Globus pallidus (tissue), 1 donor: ENCODE results near the gene MOGAT3.

ENCODE experiments used
- DNase-seq: peaks from one replicate; pipeline ENCODE4 v3.0.0-alpha.2; 2015; ENCODE audit warnings: low spot score

The MOGAT3 gene

DNA sequence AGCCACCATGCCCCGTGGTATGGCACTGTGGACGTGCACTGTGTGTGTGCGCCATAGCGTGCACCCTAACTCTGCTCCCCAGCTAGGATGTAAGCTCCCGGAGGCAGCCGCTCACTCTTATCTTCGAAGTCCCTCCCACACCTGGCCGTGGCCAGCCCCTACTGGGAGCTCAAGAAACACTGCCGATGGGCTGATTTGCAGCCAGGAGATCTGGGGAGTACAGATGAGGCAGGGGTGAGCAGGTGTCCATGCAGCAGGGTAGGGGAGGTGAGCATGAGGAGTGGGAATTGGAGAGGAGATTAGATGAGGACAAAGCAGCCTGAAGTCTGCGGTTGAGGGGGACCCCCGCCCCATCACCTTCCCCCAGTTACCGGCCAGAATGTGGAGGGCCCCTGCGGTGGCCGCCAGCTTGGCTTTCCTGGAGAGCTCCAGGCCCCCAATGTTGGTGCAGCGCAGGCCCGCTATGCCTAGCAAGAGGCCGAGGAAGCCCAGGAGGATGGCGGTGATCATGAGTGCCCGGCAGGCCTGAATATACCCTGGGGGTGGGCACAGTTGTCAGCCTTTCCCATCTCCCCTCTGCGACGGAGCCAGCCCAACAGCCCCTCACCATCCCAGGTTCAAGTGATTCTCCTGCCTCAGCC is 33.2 kb upstream of the MOGAT3 start:
- DNase-seq = no peak

DNA sequence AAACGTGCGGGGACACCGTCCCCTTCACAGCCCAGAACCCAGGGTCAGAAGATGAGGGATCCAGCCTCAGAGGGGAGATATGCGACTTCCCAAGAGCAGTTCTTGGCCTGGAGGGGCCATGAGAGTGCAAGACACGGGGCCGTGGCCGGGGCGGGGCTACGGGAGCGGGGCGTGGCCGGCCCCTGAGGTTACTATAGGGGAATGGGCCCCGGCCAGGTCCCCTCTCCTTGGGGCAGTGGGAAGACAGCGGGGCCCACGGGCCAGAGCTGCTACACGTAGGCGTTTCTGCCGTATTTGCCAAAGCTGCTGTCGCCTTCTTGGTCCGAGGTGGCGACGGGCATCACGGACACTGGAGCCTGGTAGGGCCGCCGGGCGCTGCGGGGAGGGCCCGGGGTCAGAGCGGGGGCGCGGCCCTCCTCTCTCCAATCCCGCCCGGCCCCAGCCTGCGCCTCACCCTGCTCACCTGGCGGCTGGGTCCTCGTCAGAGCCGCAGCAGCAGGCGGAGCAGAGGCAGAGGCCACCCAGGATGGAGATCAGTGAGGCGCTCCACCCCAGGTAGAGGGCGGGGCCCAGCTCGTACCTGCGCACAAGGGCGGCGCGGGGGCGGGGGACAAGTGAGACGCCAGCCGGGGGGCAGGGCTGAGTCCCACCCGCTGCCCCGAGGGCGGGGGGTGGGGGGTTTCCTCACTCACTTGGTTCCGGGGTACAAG is 31.5 kb upstream of the MOGAT3 start:
- no peak for DNase-seq

DNA sequence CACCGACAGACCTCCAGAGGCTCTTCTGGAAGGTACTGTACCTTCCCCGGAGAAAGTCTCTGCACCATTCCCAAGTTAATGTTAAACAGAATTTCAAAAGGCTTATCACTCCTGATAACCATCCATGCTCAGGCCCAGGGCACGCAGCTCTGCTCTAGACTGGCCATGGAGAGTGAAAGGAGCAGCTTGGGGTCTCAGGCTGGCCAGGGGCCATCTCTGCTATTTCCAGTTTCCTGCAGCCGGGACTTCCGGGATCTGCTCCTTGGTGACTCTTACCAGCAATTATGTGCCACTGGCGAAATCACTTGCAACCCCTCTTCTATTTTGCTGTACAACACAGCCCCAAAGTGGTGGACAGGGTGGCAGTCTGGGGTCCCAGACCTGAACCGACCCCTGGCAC is 30.8 kb upstream of the MOGAT3 start:
- no peak for DNase-seq

DNA sequence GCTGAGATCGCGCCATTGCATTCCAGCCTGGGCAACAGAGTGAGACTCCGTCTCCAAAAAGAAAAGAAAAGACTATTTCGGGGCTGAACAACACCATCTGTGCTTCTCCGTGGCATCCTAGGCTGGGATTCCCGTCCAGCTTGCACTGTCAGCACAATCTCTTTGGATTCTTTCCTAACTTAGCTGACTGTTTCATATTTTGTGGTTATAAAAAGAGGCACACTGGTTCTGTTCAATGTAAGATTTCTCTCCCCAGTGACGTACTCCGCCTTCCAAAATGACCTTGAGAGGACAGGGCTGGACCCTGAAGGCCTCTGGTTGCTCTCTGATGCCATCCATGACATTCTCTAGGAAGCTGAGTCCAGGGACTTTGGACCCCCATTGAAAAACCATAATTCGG is 25.9 kb upstream of the MOGAT3 start:
- no peak for DNase-seq

DNA sequence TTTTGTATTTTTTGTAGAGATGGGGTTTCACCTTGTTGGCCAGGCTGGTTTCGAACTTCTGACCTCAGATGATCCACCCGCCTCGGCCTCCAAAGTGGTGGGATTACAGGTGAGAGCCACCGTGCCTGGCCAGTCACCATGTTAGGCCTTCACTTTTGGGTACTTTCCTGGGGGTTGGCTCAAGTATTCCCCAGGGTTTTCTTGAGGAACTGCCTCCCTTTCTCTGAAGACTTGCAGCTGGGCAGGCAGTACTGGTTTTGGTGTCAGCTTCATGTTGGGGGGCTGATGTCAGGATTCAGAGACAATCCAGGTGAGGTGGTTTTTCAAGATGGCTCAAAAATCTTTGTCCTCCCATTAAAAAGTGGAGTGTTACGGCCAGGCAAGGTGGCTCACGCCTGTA is 24.8 kb upstream of the MOGAT3 start:
- no peak for DNase-seq

DNA sequence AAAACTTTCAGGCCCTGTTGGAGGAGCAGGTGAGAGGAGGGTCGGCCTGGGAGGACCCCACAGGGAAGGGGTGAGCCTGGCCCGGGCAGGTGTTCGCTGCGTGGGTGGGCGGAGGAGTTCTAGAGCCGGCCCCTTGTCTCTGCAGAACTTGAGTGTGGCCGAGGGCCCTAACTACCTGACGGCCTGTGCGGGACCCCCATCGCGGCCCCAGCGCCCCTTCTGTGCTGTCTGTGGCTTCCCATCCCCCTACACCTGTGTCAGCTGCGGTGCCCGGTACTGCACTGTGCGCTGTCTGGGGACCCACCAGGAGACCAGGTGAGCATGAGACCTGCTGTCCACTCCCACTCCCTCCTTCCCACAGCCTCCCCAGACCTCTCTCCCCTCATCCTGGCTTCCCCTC is 22.7 kb upstream of the MOGAT3 start:
- DNase-seq = no peak

DNA sequence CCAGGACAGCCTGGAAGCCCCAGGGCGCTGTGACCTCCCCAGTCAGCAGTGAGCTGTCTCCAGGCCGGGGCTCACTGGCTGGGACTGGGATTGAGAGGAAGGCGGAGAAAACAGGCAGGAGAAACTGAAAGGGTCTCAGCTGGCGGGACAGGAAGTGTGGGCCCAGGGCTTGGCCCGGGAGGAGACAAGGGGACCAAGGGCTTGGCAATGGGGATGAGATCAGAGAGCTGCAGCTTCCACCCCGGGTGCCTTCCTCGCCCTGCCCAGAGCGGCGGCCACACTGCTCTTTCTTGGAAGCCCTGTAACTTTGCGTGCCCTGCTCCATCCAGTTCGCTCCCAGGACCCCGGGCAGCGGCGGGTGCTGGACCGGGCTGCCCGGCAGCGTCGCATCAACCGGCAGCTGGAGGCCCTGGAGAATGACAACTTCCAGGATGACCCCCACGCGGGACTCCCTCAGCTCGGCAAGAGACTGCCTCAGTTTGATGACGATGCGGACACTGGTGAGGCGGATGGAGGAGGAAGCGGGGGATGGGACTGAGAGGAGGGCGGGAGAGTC is 21.5 kb upstream of the MOGAT3 start:
- DNase-seq = no peak

DNA sequence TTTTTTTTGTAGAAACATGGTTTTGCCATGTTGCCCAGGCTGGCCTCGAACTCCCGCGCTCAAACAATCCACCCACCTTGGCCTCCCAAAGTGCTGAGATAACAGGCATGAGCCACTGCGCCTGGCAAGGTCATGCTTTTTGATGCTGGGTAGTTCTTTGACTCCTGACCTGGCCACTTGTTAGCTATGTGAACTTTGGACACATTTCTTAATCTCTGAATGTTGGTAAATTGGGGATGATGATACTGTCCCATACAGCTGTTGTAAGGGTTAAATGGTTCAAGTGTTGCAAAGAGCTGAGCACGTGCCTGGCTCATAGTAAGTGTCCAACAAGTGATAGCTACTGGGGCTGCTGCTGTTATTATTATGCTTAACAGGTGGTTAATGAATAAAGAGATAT is 19.5 kb upstream of the MOGAT3 start:
- DNase-seq = no peak

DNA sequence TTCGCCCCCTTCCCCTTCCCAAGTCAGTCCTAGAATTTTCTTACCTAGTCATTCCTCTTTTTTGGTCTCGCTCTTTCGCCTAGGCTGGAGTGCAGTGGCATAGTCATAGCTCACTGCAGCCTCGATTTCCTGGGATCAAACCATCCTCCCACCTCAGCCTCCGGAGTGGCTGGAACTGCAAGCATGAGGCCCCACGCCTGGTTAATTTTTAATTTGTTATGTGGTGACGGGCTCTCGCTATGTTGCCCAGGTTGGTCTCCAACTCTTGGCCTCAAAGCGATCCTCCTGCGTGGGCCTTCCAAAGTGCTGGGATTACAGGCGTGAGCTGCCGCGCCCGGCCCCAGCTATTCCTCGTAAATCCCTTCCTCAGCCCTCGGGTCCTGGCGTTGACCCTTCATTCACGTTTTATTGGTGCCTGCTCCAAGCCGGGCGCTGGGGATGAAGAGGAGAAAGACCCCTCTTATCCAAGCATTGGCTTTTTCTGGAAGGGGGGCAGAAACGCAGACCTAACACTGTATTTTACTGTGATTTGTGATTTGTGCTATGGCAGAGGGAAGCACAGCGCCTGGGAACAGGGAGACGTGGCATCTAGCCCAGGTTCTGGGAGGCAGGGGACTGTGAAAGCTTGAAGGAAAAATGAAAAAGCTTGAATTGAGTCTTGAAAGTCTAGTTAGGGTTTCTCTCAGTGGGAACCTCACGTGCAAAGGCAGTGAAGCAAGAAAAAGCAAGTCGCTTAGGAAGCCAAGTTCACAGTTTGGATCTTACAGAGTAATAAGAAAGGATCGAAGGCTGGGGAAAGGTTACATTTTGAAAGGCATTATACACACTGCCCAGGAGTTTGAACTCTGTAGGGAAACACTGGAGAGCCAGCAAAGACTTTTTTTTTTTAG is 17.6 kb upstream of the MOGAT3 start:
- no peak for DNase-seq

DNA sequence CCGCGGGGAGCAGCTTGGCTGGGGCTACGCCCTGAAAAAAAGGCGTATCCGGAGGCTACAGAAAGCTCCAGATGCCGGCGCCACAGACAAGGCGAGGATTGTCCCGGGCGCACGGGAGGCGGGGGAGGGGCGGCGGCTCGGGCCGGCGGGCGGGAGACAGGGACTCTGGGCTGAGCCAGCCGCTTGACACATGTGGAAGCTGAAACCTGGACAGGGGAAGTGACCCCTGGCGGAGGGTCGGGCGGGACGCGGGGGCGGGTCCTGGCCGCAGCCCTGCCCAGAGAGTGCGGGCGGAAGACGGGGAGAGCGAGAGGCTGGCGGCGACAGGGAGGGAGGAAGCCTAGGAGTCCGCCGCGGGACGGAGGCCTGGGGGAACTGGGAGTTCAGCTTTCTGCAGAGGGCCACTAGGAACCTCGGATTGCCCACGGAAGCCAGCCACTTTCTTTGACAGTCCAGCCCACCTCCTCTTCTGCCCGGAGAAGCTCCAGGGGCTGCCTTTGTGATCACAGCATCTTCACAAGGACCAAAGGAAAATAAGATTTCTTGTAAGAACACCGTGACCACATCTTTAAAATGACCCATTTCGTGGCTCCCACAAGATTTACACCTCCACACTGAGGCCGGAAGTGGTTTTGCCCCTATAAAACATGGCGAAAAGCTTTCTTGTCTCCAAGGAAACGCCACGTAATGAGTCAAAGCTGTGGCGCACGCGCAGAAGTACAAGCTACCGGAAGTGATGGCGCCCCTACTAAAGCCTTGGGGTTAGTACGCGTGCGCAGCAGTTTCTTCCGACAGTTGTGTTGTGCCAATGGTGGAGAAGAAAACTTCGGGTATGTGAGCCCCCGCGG is 16.8 kb upstream of the MOGAT3 start, which contains the start of the genes PLOD3 and ZNHIT1:
PLOD3 (minus strand) TSS at position 194 of the 848 bp plus-strand sequence. CDS start 307 bp downstream, outside the sequence.
ZNHIT1 (plus strand) TSS at position 778 of the 848 bp plus-strand sequence; CDS start at position 809, 31 bp downstream.
- peak; percentile 96 for DNase-seq

DNA sequence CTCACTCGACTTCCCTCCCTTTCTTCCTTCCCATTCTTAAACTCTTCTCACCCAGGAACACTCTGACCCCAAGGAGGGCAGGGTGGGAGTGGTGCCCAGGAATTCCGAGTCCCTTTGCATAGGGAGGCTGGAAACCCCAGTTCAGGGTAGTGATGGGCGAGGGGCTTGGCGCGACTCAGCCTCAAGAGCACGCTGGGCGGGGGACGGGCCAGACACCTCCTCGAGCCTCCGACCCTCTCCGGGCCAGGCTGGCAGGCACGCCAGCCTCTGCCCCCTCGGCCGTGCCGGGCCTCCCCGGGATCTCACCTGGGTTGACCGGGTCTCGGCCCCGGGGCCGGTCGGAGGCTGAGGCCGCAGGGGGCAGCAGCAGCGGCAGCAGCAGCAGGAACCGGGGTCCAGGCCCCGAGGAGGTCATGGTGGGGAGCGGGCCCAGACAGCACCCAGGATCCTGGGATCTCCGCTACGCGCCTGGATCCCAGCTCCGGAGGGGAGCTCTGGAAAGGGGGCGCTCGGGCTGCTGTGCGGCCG is 16.1 kb upstream of the MOGAT3 start:
- no peak for DNase-seq

DNA sequence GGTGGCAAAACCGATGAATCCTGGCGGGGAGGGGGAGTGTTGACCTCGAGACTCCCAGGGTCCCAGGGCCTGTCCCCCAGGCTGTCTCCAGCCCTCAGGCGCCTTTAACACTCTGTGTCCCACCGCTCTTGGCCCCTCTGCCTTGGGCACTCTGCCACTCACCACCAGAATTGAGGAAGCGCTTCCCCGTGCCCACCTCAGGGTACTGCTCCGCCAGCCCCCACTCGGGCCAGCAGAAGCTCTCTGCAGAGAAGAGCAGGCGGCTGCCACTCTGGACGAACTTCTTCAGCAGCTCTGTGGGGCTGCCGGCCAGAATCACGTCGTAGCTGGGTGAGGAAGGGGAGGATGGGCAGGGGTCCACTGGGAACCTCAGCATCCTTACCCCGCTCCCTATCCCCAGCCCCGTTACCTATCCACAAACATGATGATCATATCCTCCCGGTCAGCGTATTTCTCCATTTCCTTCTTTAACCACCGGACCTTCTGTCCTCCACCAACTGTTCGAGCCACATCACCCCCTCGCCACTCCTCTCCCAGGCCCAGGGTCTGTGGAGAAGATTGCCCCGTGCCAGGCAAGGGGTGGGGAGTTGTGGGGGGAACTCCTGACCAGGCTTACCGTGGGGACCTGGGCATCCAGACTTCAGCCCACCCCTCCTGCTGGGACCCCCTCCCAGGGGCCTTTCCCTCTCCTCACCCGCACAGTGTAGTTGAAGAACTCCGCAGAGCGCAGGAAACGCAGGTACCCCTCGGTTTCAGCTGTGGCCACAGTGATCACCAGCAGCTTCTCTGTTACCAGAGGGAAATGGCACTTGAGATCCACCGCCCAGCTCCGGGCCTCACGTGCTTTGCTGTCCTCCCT is 15.4 kb upstream of the MOGAT3 start:
- no peak for DNase-seq

DNA sequence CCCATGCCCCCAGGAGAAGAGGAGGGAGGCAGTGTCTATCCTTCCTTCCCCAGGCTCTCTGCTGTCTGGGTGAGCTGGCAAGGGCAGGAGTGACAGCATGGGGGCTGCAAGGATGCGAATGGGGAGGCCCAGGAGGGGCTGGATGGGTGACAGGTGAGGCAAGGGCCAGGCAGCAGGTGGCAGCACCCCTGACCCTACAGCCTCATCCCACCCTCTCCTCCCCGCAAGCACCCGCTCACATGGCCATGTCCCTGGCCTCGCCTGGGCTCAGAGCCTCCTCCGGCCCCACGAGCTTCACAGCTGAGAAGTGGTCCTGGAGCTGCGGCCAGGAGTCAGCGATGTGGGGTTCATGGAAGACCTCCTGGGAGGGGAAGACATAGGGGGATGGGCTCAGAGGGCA is 11.2 kb upstream of the MOGAT3 start:
- DNase-seq = no peak

DNA sequence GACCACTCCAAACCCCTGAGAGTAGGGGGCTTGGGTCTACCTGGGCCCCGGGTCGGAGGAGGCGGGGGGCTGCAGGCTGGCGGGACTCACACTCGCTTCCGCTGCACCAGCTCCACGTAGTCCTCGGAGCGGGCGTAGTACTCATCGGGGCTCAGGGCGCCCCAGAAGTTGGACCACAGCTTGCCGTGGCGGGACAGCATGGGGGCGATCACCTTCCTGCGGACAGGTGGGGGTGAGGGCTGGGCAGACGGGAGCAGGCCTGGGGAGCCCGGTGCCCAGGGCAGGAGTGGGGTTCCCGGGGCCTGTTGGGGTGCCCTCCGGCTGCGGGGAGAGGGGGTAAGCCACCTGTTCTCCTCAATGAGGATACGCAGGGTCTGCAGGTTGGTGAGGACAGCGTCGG is 10.7 kb upstream of the MOGAT3 start:
- no peak for DNase-seq

DNA sequence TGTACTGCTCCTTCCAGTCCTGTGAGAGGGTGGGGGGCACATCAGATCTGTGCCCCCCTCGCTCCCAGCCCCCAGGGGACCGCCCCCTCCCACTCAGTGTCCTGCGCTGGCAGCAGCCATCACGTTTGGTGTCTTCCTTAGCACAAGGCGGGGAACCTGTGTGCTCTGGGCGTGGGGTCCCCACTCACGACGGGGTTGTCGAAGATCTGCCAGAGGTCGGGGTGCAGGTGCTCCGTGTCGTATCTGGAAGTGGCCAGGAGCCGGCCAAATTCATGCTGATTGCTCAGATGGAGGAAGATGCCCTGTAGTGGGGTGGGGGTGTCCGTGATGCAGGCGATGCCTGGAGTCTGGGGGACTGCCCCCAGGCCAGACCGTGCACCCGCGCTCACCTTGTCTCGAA is 9.3 kb upstream of the MOGAT3 start:
- DNase-seq = no peak

DNA sequence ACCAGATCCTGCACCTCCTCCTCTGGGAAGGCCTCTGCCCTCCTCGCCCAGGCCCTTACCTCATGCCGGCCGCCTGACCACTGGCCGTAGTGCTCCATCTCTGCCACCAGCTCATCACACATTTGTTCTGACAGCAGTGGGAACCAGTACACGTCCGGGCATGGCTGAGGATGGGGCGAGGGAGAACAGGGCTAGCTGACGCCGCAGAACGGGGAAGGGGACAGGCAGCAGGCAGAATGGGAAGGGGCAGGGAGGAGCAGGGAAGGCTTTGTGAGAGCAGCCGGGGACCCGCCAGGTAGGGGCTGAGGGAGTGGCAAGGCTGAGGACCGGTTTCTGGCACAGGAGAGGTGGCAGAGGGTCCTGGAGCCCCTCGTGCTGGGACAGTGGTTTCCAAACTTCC is 8.0 kb upstream of the MOGAT3 start:
- no peak for DNase-seq

DNA sequence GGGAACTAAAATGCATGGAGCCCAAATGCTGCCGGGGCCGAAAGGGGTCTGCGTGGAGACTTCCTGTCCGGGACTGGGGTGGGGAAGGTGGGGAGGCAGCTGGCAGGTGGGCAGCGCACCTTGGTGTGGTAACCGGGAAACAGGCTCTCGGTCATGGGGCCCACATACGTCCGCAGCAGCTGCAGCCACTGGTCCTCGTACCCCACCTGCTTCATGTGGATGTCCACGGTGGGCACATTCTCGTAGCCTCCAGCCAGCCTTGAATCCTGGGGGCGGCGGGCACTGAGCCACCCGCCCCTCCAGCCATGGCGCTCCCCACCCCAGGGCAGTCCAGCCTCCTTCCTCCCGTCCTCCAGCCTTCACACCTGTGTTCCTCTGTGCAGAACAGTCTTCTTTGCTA is 6.6 kb upstream of the MOGAT3 start:
- no peak for DNase-seq

DNA sequence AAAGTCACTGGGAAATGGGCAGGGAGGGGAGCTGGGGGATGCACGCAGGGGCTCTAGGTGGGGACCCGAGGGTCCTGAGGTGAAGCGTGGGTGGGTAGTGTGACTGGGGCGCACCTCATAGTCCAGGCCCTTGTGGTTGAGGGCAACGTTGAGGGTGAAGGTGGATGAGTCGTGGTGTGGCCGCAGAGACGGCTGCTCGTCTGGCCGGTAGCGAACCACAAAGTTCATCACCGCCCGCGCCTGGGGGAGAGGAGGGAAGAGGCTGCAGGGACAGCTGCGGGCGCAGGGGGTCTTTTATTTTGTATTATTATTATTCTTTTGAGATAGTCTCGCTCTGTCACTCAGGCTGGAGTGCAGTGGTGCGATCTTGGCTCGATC is 5.8 kb upstream of the MOGAT3 start:
- no peak for DNase-seq

DNA sequence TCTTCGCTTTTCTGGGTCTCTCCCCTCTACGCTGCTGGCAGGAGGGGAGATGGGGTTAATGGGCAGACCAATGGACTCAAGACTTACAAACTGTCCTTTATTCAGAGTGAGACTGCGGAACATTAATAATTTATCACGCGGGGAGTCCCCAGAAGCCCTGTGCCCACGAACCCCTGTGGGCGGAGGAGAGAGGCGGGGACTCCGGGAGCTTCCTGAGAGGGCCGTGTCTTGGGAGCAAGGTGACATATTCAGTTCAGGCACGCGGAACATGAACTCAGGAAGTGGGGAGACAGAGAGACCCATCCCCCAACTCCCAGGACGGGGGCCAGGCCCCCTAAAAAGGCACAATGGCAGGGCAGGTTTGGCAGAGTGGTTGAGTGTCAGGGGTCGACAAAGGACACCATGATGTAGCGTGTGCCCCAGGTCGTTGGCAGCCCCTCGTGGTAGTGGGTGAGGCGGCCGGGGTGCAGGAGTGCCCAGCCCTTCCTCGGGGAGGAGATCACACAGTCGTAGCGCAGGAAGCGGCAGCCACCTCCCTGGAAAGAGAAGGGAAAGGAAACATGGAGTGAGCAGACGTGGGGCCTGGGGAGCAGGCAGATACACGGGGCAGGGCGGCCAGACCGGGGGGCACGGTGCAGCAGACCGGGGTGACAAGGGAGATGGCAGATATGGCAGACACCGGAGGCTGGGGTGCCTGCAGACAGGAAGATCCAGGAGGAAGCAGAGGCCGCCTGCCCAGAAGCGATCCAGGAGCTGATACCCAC is 5.2 kb upstream of the MOGAT3 start:
- DNase-seq = no peak
